HG03045 (cell line): ENCODE results near the gene GPR141.

Experiments used
- ATAC-seq: cut with Tn5 transposase; IDR thresholded peaks from one replicate; pipeline ENCODE4 v1.9.1; 2021; ENCODE audit warnings: mild to moderate bottlenecking, moderate library complexity; ENCODE audit not compliant: unreplicated experiment

The GPR141 gene

DNA sequence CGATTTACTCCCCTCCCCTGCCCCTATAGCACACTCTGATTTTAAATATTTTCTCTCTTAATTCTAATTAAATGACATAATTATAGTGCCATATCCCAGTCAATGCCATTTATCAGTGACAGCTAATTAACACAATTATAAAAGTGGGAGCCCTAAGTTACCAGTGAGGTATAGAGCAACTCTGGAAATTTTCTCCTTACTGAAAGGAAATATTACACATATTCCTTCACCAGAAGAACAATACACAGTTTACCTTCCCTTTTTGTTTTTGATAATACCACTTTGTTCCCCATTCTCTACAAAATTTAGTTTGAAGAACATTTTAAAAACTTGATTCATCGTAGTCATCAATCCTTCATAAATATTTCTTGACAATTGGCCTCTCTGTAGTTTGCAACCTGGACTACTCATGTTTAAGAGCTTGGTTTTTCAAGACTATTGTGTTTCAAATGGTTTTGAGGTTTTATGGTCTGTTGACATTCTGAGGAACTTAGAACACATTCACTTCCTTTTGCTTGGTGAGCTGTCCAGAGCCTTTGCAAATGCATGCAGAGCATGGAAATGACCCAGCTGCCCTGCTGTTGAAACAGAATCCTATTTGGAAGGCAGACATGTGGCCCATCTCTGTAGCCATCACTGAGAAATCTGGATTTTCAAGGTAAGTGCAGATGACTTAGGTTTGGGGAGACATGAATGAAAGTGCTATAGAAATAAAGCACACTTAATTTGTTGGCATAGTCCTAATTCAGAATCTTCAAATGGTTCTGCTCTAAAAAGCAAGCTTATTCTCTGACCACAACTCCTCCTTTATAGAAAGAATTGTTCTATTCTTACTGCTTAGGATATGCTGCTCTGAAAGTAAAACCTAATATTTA lies at the start of gene GPR141:
GPR141 (plus strand) TSS at position 521 of the 875 bp plus-strand sequence. CDS start 56,628 bp downstream, outside the sequence.
- ATAC-seq: peak; percentile 91

- ATAC-seq: no peak
These were observed 48.2 kb upstream of the GPR141 start for GRCh38 chr7:37635346-37635745.

DNA sequence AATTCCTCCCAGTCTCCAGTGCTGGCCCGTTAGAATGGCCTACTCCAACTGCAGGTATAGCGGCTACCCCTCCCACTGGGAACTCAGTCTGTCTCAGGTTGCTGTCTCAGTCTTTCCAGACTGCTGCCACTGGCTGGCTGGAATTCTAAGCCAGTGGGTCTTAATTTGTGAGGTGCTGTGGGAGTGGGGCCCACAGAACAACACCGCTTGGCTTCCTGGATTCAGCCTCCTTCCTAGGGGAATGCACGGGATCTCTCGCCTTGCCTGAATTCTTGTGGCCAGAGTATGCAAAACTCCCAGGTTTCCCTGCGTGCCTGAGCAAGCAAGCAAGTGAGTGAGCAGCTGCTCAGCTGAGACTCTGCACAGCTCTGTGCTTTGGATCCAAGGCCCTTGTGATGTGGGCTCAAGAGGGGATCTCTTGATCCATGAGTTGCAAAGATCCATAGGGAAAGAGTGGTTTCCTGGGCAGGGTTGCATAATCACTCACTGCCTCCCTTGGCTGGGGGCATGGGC lies 41.5 kb upstream of the GPR141 start:
- no peak for ATAC-seq

DNA sequence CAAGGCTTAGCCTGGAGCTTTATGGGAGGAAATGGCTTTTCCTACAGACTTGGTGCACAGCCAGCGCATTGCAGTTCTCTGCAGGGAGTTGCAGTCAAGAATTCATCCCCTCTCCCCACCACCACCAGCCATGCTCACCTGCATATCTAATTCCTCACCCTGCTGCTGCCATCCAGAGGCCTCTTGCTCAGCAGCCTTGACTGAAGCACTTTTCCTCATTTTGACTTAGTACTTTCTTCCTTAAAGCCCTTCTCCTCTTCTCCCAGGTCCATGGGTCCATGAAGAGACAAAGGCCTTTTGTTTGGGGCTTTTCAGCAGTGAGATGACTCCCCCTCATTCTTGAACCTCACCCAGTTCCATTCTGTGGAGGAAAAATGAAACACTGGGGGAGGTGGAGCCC lies 39.7 kb upstream of the GPR141 start:
- no peak for ATAC-seq

DNA sequence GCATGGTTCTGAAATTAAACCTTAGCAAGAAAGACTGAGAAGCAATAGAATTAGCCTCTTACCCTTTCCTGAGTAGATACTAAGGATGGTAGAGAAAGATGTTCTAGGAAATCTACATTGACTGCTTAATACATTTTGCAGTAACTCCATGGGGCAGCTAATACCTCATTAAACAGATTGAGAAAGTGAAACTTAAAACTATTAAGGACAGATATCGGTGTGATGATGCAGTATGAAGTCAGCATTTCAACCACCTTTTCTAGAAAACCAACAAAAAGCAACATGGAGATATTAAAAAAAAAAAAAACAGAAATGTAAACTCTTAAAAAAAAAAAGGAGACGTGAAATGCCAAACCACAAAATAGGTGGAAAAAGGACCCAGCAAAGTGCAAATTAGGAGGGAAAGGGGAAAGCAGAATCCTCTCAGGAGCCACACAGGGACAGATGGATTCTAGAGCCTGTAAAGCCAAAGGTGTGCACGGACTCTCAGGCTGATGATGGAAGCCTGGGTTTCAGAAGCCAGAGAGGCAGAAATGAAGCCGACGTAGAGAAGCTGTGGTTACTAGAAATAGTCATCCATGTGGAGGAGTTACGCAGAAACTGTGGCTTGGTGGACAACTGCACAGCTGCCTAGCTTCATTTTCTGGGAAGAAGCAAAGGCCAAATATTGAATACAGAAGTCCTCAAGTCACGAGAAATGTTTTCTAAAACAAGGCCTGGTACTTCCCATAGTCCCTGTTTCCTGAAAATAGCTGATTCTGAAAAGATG lies 38.1 kb upstream of the GPR141 start:
- no peak for ATAC-seq

- peak; percentile 72 for ATAC-seq
These were observed 26.5 kb upstream of the GPR141 start for GRCh38 chr7:37656913-37657530.

DNA sequence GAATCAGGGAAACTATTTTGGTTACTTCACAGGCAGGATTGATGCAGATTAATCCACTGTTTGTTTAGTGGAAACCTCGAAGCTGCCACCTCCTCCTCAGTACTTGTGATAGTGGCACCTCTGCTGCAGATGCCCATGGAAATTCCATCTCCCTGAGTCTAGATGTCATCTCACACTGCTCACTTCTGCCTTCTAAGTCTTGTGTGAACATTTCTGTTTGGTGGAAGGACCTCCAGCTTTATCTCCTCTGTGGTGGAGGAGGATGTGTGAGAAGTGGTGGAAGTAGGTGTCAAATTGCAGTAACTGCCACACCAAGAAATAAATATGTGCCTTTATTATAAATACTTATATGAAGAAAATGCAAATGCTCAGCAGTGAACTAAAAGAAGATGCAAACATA lies 25.8 kb upstream of the GPR141 start:
- no peak for ATAC-seq

DNA sequence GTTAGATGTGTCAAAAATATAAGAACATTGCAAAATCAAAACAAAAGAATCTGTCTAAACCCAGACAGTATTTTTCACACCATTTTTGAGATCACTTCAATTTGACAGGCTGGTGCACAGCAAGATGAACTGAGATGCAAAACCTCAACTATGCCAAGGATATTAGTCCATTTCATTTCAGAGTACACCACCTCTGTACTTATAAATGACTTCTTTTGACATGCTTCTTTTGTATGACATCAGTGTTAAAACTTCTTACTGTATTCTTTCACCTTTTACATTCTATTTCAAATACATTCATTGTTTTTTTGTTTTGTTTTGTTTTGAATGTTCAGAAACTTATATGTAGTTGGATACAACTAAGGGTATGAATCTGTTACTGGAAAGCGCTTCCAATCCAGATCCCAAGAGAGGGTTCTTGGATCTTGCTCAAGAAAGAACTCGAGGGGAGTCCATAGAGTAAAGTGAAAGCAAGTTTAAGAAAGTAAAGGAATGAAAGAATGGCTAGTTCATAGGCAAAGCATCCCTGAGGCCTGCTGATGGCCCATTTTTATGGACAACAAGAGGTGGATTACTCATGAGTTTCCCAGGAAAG lies 23.5 kb upstream of the GPR141 start:
- ATAC-seq: no peak

DNA sequence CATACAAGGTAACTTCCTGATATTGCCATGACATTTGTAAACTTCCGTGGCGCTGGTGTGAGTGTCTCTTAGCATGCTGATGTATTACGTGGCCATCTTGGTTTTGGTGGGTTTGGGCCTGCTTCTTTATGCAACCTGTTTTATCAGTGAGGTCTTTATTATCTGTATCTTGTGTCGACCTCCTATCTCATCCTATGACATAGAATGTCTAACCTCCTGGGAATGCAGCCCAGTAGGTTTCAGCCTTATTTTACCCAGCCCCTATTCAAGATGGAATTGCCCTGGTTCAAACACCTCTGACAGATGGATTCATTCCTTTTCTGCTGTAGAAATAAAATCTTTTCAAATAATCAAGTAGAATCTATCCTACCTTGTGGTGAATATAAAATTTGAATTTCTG lies 23.0 kb upstream of the GPR141 start:
- ATAC-seq: no peak

DNA sequence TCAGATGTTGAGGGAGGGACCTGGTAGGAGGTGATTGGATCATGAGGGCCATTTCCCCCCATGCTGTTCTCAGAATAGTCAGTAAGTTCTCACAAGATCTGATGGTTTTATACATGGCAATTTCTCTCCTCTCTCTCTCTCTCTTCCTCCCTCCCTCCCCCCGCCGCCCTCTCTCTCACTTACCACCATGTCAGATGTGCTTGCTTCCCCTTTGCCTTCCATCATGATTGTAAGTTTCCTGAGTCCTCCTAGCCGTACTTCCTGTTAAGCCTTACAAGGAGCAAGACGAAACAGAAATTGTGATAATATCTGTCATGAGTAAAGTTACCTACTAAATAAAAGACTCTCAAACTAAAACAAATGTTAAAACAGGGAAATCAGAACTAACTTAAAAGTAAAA lies 19.9 kb upstream of the GPR141 start:
- ATAC-seq: no peak

DNA sequence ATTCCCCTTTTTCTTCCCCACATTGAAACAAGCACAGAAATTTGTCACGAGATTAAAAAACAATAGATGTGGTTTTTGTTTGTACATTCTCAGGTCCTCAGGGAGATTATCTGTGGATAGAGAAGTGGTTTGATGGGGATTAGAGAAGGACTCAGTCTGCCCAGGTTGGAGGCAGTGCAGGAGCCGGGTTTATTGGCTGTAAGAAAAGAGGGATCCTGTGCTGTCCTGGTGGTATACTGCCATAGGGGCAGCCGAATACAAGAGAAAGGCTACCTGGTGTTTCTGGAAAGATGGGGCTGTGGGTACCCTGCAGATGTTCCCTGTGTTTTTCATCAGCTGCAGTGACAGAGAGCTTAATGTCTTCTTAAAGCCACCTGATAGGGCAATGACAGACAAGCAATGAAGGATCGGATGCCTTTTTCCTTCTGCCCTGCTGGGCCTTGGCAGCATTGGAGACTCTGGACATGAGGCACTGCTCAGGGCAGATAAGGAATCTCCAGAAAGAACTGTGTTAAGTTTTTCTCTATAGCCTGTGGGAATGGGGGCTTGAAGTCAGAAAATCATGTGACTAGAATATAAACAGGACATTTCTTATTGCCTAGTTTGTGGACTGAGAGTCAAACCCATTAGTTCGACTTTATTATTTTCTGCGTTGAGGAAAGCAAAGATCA lies 18.1 kb upstream of the GPR141 start:
- ATAC-seq: no peak

DNA sequence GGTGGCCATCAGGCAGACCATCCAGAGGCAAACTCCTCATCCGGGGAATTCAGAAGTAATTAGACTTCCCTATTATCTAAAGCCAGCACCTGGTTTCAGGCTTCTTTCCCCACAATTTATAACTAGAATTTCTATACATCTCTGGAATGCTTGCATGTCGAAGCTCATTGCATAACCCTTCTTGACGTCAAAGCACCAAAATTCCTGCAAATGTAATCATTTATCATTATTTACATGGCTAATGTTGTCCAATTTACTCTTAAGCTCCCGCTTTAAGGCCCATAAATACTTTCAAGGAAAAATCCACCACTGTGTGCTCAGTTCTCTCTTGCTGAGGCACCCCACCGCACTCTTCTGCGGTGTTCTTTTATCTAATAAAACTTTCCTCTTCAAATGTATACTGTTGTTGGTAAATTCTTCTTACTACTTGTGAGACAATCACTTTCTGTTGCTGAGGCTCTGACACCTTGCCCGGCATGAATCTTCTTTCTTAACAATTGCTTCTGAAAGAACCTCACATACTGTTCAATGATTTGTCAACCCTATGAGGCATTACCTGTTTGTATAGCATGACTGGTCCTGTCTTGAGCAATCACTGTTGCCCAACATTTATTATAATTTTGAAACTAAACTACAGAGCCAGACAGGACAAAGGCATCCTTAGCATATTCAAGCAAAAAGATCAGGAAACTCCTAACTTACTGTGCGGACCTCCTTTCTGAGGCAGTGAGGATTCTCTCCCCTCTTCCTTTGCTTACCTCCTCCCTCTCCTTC lies 17.4 kb upstream of the GPR141 start:
- no peak for ATAC-seq

DNA sequence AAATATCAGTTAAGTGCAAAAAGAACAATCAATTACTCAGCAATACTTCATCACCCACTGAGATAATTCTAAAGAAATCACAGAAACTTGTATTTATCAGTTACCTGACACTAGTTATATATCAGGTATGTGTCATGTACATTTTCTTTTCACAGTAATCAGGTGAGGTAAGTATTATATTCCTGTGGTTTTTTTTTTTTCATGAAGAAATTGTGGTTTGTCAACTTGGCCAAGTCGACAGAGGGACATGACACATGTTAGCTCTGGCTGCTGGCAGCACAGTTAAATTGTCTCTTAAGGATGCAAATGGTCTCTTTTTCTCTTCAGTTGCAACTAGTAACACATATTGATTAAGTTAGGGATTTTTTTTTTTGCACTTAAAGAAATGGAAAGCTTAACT lies 13.7 kb upstream of the GPR141 start:
- no peak for ATAC-seq

DNA sequence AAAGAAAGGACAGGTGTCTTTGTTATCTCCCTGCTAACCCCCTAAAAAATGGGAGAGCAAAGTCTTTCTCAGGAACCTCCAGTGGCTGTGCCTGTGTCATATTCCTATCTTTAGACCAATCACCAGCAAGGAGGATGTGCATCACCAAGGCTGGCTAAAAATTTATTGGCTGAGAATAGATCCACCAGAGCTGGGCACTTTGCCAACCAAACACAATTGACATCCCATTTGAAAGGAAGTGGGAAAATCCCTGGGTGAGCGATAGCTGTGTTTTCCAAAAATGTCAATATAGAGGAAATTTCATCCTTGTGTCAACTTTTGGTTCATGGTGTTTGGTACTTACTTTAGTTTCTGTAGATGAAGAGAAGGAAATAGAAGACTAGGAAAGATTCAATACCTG lies 13.1 kb upstream of the GPR141 start:
- ATAC-seq: no peak

GRCh38 chr7:37671876-37672275 lies 11.7 kb upstream of the GPR141 start:
- ATAC-seq: no peak

DNA sequence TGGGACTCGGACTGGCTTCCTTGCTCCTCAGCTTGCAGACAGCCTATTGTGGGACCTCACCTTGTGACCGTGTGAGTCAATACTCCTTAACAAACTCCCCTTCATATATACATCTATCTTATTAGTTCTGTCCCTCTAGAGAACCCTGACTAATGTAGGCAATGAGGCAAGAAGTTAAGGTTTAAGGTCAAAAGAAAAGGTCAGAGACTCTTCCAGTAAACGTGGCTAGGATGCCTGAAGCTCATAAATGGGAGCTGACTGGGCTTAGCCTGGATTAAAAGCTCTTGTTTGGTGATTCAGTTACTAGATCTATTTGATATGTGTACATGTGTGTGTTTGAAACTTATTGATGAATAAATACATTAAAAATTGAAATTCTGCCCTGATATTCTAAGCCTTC lies 10.6 kb upstream of the GPR141 start:
- ATAC-seq: no peak

- no peak for ATAC-seq
These were observed 10.0 kb upstream of the GPR141 start for GRCh38 chr7:37673523-37673922.

GRCh38 chr7:37674531-37674930 lies 9.0 kb upstream of the GPR141 start:
- ATAC-seq: no peak

GRCh38 chr7:37675749-37676148 lies 7.8 kb upstream of the GPR141 start:
- ATAC-seq: no peak

DNA sequence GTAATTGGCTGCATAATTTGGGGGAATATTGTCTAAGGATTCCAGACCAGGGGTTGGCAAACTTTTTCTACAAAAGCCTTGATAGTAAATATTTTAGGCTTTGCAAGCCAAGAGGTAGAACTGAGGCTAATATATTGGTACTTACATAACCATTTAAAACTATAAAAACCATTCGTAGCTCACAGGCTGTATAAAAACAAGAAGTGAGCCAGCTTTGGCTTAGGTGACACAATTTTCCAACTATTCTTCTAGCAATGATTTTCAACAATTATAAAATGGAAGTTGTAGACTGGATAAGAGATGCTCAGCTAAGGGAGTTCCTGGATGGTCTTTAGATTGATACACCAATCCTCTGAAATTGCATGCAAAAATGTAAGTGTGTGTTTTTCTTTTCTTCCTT lies 1.4 kb downstream of the GPR141 start:
- no peak for ATAC-seq
